HG03108 (cell line): ENCODE results near the gene NEK8.
A peak's percentile ranks its signal among the peaks of the same experiment; 100 is the strongest.
"Not testable (repeated sequence)": the region's sequence is repeated elsewhere in the genome, so short reads cannot be mapped to it uniquely, and the experiment has no call there.

Experiments used
- ATAC-seq: cut with Tn5 transposase; IDR thresholded peaks from one replicate; pipeline ENCODE4 v1.9.1; 2021; ENCODE audit warnings: moderate library complexity; ENCODE audit not compliant: unreplicated experiment

The NEK8 gene

DNA sequence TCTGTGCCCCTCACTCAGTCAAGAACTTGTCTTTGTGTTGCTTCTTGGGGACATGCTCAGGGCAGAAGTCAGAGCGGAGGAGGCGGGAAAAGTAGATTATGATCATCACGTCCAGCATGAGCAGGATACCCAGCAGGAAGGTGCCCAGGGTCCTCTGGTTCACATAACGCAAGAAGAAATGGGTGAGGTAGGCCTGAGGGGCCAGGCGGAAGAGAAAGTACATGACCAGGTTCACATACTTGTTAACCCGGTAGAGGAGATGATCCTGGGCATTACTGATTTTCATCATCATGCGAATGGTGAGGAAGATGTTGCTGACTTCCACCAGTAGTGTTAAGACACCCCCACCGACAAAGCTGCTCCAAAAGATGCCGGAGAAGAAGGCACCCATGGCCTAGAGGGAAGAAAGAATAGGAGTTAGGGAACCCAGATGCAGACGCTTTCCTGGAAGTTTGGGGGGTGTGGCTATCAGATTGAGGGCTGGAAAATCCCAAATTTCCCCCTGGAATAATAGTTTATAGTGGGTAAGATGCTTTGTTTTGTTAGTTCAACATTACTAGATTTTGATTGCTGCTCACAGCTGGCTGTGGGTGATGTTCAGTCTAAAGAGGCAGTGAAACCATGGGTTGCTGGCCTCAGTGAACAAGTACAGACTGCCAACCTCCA is 4.0 kb upstream of the NEK8 start:
- ATAC-seq = no peak

DNA sequence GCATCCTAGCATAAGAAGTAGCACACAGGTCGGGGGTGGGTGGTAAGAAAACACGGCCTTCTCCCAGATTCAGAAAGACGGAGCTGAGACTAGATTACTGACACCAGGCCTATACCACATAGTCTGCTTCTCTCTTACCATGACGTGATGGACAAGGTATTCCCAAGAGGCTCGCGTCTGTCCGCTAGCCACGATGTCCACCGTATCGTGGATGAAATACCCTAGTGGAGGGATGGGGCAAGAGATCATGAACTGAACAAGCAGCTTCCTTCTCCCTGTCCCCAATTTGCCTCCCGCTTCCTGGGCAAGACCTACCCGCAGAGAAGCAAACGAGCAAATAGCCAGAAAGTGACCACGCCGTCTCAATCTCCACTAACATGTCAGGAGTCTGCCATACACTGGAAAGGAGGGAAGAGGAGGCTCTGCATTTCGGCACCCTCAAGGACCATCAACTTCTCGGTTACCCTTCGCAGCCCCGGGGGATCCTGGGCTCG is 3.4 kb upstream of the NEK8 start:
- no peak for ATAC-seq

DNA sequence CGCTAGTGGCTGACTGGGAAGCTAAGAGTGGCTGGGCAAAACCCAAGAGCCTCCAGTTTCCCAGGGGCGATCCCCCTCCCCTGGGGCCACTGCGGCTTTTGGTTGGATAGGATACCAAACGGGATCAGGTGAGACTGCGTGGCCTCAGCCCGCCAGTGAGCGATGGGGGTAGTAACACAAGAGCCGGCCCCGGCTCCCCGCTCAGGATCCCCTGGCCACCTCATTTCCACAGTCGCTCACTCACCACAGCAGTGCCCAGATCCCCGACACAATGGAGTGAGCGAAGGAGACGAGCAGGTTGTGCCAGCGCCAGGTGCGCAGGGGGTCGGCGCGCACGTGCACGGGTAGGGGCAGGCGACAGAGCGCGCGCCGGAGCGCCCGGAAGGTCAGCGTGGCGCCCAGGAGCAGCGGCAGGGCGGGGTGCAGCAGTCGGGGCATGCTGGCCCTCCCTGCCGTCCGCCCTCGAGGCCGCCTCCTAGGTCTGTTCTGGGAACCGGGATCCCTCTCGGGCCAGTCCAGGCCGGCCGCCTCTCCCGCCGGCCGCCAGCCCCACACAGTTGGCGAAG is 2.8 kb upstream of the NEK8 start:
- no peak for ATAC-seq

DNA sequence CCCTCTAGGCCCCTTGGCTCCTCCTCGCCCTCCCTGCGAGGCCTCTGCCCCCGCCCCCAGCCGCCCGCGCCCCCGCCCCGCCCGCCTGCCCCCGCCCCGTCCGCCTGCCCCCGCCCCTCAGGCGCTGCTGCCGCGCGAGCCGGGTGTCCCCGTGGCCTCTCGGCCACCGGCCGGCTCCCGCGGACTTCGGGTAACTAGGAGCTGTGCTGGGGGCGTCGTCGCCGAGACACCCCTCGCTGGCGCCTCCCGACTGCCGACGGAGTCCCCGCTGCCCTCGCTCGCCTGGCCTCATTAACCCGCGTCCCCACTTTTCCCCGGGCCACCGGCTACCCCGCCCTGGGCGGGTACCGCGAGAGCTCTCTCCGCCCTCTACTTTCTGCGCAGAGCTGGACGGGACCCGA is 2.4 kb upstream of the NEK8 start, which contains the start of gene TLCD1:
TLCD1 (minus strand) TSS at position 8 of the 401 bp plus-strand sequence. CDS start 136 bp downstream, outside the sequence.
- no peak for ATAC-seq

DNA sequence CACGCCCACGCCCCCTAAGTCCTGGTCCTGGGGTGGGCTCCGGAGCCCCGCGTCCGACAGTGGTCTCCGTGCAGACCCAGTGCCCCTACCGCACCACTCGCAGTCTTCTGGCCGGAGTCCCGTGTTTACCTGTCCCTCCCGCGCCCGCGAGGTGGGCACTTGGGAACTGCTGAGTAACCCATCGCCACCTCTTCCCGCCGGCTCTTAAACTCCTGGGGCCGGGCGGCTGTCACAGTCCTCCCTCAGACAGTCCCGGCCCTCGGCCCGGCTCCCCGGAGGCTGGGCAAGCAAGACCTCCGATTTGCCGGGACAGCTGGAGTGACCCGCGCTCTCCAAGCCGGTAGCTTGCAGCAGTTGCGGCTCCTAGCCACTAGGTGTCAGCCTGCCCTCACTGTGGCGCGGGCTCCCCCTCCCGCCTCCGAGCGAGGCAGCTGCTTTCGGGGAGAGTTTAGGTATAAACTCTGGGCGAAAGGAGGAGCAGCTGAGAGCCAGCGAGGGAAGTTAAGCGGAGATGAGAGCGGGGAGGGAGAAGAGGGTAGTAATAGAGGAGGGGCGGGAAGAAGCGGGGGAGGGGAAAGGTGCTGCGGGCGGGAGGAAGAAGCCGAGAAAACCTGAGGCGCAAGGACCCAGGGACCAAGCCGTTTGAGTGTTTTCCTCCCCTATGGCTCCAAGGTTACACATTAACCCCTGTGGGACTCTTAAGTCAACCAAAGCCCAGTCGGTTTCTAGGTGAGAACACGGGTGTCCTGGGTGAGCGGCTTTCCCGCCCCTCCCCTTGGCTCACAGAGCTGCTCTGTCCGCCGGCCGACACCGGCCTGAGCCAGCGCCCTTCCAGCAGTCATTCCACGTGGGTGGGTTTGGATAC is 1.7 kb upstream of the NEK8 start:
- peak; percentile 33 for ATAC-seq

DNA sequence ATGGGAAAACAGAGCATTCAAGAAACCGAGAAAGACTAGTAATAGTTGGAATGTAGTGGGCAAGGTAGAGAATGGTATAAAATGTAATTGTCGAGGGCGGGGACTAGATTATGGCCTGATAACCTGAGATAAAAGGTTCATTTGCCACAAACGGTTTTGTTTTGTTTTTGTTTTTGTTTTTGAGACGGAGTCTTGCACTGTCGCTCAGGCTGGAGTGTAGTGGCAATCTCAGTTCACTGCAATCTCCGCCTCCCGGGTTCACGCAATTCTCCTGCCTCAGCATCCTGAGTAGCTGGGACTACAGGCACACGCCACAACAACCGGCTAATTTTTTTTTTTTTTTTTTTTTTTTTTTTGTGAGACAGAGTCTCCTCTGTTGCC is 1.4 kb downstream of the NEK8 start:
- ATAC-seq = no peak

DNA sequence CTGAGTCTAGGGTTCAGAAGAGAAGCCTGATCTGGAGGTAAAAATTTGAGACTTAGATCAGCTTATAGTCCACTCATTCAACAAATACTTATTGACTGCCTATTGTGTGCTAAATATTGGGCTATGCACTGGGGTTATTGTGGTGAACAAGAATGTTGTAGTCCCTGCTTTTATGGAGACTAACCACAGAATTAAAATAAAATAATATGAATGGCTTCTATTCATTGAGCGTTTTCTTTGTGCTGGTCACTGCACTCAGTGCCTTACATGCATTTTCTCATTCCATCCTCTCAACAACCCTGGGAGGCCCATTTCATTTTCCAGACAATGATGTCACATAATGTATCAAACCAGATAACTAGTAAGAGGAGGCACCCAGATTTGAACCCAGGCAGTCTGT is 4.8 kb downstream of the NEK8 start:
- ATAC-seq = no peak

DNA sequence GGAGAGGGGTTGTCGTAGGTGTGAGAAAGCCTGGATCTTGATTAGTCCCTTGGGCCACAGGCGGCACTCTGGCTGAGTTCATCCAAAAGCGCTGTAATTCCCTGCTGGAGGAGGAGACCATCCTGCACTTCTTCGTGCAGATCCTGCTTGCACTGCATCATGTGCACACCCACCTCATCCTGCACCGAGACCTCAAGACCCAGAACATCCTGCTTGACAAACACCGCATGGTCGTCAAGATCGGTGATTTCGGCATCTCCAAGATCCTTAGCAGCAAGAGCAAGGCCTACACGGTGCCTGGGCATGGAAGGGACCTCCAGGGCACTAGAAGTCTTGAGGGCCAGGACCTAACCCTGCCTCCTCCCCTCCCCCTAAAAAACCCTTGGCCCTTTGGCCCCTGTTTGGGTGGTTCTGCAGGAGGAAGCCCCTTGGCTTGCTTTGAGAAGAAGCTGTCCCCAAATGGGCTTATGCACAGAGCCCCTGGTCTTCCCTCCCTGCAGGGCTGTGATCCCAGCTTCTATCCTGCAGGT is 6.2 kb downstream of the NEK8 start:
- no peak for ATAC-seq

DNA sequence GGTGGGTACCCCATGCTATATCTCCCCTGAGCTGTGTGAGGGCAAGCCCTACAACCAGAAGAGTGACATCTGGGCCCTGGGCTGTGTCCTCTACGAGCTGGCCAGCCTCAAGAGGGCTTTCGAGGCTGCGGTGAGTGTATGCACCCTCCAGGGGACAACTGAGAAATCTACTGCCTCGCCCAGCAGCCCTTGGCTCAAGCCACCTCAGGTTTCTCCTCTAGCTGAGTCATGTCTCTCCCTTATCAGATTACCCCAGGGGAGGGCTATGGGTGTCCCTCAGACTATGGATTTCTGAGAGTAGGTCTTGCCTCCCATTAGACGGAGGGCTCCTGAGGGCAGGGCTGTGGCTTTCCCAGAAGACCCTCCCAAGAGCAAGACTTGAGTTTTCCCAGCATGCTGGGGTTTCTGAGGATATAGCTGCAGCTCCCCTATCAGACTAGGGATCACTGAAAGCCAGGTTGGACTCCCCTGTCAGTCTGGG is 6.7 kb downstream of the NEK8 start:
- ATAC-seq = no peak

DNA sequence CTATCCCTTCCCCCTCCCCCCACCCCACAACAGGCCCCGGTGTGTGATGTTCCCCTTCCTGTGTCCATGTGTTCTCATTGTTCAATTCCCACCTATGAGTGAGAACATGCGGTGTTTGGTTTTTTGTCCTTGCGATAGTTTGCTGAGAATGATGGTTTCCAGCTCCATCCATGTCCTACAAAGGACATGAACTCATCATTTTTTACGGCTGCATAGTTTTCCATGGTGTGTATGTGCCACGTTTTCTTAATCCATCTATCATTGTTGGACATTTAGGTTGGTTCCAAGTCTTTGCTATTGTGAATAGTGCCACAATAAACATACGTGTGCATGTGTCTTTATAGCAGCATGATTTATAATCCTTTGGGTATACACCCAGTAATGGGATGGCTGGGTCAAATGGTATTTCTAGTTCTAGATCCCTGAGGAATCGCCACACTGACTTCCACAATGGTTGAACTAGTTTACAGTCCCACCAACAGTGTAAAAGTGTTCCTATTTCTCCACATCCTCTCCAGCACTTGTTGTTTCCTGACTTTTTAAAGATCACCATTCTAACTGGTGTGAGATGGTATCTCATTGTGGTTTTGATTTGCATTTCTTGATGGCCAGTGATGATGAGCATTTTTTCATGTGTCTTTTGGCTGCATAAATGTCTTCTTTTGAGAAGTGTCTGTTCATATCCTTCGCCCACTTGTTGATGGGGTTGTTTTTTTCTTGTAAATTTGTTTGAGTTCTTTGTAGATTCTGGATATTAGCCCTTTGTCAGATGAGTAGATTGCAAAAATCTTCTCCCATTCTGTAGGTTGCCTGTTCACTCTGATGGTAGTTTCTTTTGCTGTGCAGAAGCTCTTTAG is 7.6 kb downstream of the NEK8 start:
- not testable (repeated sequence) for ATAC-seq

DNA sequence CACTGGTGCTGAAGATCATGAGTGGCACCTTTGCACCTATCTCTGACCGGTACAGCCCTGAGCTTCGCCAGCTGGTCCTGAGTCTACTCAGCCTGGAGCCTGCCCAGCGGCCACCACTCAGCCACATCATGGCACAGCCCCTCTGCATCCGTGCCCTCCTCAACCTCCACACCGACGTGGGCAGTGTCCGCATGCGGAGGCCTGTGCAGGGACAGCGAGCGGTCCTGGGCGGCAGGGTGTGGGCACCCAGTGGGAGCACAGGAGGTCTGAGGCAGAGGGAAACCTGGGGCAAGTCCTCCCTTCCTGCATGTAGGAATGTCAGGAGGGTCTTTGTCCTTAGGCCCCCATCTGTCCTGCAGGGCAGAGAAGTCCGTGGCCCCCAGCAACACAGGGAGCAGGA is 8.7 kb downstream of the NEK8 start:
- ATAC-seq = no peak

DNA sequence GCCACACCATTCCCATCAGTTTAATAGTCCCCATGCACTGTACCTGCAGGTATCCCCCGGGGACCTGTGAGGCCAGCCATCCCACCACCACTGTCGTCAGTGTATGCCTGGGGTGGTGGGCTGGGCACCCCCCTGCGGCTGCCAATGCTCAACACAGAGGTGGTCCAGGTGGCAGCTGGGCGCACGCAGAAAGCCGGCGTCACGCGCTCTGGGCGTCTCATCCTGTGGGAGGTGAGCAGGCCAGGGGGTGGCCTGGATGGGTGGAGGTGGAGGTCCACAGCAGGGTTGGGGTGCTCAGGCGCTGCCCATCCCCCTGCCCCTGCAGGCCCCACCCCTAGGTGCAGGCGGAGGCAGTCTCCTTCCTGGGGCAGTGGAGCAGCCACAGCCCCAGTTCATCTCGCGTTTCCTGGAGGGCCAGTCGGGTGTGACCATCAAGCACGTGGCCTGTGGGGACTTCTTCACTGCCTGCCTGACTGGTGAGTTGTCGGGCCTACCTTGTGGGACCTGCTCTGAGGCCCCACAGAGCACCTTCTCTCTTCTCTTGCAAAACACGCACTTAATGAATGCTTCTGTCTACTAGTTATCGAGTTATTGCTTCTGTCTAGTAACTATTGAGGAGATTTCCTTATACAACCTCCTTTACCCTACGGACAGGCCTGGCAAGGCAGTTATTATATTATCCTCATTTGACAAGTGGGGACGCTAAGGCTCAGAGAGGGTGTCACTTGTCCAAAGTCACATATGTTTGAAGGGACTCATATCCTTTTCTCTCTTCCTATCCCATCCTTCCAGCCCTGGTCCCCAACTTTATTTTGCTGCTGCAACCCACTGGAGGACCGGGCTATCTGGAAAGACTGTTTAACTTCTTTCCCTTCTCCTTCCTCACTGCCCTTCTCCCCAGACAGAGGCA is 9.4 kb downstream of the NEK8 start:
- peak; percentile 73 for ATAC-seq

DNA sequence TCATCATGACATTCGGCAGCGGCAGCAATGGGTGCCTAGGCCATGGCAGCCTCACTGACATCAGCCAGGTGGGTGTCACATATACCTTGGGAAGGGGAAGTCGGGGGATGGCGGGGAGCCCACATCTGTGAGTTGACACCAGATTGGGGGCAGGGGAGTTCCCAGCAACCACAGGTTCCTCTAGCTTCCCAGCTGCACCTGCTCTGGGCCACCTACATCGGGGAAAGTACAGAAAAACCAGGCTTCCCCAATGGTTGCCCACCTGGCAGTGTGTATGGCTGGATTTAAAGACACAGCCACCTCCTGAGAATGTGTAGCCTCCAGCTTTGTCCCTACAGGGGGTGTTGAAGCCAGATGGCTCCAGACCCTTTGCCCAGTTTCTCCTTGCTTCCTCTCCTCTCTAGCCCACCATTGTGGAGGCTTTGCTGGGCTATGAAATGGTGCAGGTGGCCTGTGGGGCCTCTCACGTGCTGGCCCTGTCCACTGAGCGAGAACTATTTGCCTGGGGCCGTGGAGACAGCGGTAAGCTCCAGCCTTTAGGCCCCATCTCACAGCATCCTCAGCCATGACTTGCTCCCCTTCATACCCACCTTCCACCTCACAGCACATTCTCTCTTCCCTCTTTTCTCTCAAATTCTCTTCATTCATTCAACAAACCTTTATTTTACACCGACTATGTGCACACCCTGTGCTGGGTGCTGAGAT is 10.2 kb downstream of the NEK8 start:
- ATAC-seq = peak; percentile 27

DNA sequence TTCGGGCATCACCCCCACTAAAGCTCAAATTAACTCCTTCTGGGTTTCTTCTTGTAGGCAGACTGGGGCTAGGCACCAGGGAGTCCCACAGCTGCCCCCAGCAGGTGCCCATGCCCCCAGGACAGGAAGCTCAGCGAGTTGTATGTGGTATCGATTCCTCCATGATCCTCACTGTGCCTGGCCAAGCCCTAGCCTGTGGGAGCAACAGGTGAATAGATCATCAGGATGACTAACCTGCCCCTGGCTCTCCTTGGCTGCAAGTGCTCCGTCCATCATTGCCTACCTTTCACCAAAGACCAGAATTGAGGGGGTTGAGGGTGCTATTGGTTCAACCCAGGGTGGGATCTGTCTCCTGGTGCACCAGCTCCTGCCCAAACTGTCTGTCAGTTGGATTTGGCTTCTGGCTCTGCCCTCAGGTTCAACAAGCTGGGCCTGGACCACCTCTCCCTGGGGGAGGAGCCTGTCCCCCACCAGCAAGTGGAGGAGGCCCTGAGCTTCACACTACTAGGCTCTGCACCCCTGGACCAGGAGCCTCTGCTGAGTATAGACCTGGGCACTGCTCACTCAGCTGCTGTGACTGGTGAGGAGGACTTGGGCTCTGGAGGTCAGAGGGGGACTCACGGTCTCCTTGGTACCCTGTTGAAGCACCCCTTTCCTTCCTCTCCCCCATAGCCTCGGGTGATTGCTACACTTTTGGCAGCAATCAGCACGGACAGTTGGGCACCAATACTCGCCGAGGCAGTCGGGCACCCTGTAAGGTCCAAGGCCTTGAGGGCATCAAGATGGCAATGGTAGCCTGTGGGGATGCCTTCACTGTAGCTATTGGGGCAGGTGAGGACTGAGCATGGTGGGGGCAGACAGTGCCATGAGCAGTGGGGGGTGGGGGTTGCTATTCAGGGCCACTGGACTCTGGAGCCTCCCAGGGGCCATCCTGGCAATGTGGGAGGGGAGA is 12.1 kb downstream of the NEK8 start:
- no peak for ATAC-seq

DNA sequence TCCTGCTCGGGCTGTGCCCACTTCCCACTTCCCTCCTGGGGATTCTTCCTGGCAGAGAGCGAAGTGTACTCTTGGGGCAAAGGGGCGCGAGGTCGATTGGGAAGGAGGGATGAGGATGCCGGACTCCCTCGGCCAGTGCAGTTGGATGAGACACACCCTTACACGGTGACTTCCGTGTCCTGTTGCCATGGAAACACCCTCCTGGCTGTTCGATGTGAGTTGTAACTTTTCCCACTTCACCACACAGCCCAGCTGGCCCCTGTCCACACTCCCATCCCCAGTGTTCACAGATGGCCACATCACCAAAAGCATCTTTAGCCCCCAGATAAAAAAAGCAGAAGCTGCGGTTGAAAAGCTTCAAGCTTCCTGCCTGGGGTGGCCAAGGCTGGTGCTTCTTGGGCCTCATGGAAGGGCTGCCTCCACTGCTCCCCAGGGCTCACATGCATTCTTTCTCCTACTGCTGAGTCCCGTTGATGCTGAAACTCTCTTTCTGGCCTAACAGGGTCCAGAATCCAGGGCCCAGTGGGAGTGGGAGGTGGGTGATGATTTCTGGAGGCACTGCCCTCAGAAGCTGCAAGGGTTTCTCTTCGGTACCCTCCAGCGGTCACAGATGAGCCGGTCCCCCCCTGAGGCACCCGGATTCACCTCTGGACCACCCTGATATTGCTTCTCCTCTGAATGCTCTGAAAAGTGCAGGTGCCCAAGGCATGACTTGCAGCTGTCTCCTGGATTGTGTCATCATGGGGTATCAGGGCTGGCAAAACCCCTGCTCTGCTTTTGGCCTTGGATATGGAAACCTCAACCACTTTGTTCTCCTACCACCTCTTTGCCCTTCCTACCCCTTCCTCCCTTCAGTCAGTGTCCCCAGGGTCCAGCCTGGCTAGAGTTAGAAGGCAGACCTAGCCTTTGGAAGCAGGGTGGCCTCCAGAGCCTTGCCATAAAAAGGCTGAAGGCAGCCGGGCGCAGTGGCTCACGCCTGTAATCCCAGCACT is 13.1 kb downstream of the NEK8 start:
- ATAC-seq = no peak

DNA sequence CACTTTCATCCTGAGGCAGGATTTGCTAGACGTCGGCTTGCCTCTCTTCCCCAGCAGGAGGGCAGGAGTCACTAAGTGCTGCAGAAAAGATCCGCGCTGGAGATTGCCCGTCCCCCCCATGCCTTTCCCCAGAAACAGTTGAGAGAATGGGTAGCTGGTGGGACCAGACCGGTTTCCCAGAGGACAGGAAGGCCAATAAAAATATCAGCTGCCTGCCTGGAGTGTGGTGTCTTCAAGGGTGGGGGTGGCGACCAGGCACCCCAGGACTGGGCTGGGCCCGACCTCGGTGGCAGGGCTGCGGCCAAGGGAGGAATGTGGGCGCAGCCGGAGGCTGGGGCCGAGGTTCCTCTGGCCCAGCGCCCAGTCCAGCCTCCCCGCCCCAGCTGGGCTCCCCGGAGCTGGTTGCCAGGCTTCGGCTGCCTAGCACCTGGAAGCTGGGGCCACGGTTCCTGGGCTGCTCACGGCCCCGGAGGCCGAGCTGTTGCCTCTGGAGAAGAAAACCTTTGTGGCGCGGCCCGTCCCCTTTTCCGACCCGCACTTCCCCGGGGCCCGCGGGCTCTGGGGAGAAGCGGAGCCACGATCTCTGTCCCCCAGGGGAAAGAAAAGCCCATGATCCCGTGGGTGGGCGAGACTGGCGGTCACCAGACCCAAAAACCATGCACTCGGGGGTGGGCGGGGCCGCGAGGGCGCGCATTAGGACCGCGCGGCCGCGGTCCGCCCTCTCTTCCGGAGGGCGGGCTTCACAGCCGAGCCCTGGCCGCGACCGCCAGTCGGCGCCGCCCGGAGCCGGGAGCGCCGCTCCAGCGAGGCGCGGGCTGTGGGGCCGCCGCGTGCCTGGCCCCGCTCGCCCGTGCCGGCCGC is 14.9 kb downstream of the NEK8 start, which contains the start of gene TRAF4:
TRAF4 (plus strand) TSS at position 769 of the 861 bp plus-strand sequence. CDS start 102 bp downstream, outside the sequence.
- ATAC-seq = peak; percentile 52
